Gastroesophageal sphincter (tissue), 4 donors: ENCODE results near the gene IQSEC3. TPM values are rescaled to one million over a fixed set of nuclear protein-coding genes. Genes with fewer than 3 reads are reported as not detected.
"Not testable (repeated sequence)": the region's sequence is repeated elsewhere in the genome, so short reads cannot be mapped to it uniquely, and the experiment has no call there.

Experiments
- ATAC-seq: fragments of 150-250 bp; one replicate; pipeline ENCODE4 v1.9.1; 2016; ENCODE audit warnings: mild to moderate bottlenecking, moderate library complexity
- H3K27ac ChIP-seq, 4 donors: fragments of 200-600 bp; sonication (generic) in 3 of 4; 1 replicate in 3 of 4; 2 replicates in 1 of 4; pipeline ENCODE4 v1.5.1; 2016 to 2019
- H3K27me3 ChIP-seq: fragments of 200-600 bp; sonication (generic); one replicate; pipeline ENCODE4 v1.5.1; 2019
- H3K36me3 ChIP-seq, 2 donors: fragments of 200-600 bp; sonication (generic); one replicate each; pipeline ENCODE4 v1.5.1; 2019; ENCODE audit warnings: control low read depth in 1 of 2
- H3K4me1 ChIP-seq, 3 donors: fragments of 200-600 bp; sonication (generic); 1 replicate in 2 of 3; 2 replicates in 1 of 3; pipeline ENCODE4 v1.5.1; 2016 to 2019; ENCODE audit warnings: control low read depth in 2 of 3
- H3K4me3 ChIP-seq, 2 donors: fragments of 200-600 bp; sonication (generic); one replicate each; pipeline ENCODE4 v1.5.1; 2019; ENCODE audit warnings: mild to moderate bottlenecking in 1 of 2, moderate library complexity in 1 of 2
- H3K9me3 ChIP-seq, 3 donors: fragments of 200-600 bp; sonication (generic); one replicate each; pipeline ENCODE4 v1.5.1; 2017 to 2019; ENCODE audit warnings: control low read depth in 2 of 3
- CTCF ChIP-seq, 4 experiments: fragments of 200-600 bp in 2 of 4; fragments of 450-650 bp in 2 of 4; sonication (generic) in 1 of 4; IDR thresholded peaks; one replicate each; pipeline ENCODE4 v1.5.1; 2017 to 2019; ENCODE audit warnings: antibody characterized with exemption in 4 of 4, mild to moderate bottlenecking in 2 of 4, moderate library complexity in 2 of 4
- EP300 ChIP-seq: sonication (generic); formaldehyde crosslinking; IDR thresholded peaks from one replicate; pipeline ENCODE4 v1.6.1; 2017; ENCODE audit warnings: antibody characterized with exemption, mild to moderate bottlenecking
- POLR2A ChIP-seq, 2 donors: fragments of 450-650 bp; IDR thresholded peaks; one replicate each; pipeline ENCODE4 v1.6.1; 2017; ENCODE audit warnings: antibody characterized with exemption in 2 of 2, mild to moderate bottlenecking in 2 of 2, moderate library complexity in 1 of 2
- POLR2AphosphoS5 ChIP-seq: sonication (generic); formaldehyde crosslinking; IDR thresholded peaks from one replicate; pipeline ENCODE4 v1.6.1; 2017; ENCODE audit warnings: antibody characterized with exemption
- WGBS, 2 donors: methylation state at CpG; one replicate each; pipeline ENCODE4 v1.1.5; 2018; ENCODE audit warnings: low coverage in 1 of 2; 5-methylcytosine and 5-hydroxymethylcytosine counted together
- total RNA-seq, 4 donors: library from RNA; depleted of rRNA; stranded (reverse); fragments of >200 nt; gene quantifications; one replicate each; pipeline ENCODE4 v1.1.0, GENCODE V29; 2016

IQSEC3 gene
- total RNA-seq, 4 donors from 2014 or later = 0.07 to 2.4 (median 0.57) TPM

DNA sequence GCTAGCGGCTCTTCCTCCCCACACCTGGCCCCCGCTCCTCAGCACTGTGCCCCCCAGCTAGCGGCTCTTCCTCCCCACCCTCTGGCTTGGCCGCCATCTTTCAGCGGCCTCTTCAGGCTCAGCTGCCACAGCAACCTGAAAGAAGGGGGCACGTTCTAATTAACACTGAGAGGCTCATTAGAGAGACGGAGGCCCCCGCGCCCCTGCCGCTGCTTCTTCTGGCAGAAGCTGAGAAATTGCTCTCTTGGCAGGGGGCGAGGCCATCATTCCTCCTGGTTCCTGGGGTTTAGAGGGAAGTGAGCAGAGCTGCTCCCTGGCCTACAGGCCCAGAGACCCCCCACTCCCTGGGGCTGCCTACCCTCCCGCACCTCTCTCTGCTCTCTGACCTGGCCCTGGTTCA, 64.4 kb downstream of the IQSEC3 start:
- 82% methylated on average over 5 of the region's 12 CpGs; no CpG with 5 or more reads in 1 of the 2 donors for WGBS, 2 donors
- no peaks in the 10 kb centered on the region for H3K36me3 ChIP-seq

GRCh38 chr12:131732-132495, 65.3 kb downstream of the IQSEC3 start:
- H3K27me3 ChIP-seq = peaks cover 59% of the 10 kb centered on the region
- 51 to 67% methylated on average over 4 to 12 of the region's 12 CpGs for WGBS, 2 donors
- no peaks in the 10 kb centered on the region for H3K9me3 ChIP-seq
- ATAC-seq = no peak
- TF ChIP-seq POLR2AphosphoS5 (no peak), POLR2A (IDR thresholded peaks at IDR 0.05) (no peak), CTCF (IDR thresholded peaks at IDR 0.05) (no peak), EP300 (no peak)
- no peaks in the 10 kb centered on the region for H3K4me1 ChIP-seq
- H3K36me3 ChIP-seq = no peaks in the 10 kb centered on the region
- H3K27ac ChIP-seq = no peak overlapping the region
- H3K4me3 ChIP-seq = no peak overlapping the region

More for the DNA sequence above, 64.4 kb downstream of the IQSEC3 start:
- Histone ChIP-seq H3K4me3 (no peak overlapping the region), H3K4me1 (no peaks in the 10 kb centered on the region), H3K27me3 (peaks cover 59% of the 10 kb centered on the region), H3K27ac (no peak overlapping the region), H3K9me3 (no peaks in the 10 kb centered on the region)
- TF ChIP-seq CTCF (IDR thresholded peaks at IDR 0.05) (no peak), EP300 (no peak), POLR2AphosphoS5 (no peak), POLR2A (IDR thresholded peaks at IDR 0.05) (no peak)
- no peak for ATAC-seq

DNA sequence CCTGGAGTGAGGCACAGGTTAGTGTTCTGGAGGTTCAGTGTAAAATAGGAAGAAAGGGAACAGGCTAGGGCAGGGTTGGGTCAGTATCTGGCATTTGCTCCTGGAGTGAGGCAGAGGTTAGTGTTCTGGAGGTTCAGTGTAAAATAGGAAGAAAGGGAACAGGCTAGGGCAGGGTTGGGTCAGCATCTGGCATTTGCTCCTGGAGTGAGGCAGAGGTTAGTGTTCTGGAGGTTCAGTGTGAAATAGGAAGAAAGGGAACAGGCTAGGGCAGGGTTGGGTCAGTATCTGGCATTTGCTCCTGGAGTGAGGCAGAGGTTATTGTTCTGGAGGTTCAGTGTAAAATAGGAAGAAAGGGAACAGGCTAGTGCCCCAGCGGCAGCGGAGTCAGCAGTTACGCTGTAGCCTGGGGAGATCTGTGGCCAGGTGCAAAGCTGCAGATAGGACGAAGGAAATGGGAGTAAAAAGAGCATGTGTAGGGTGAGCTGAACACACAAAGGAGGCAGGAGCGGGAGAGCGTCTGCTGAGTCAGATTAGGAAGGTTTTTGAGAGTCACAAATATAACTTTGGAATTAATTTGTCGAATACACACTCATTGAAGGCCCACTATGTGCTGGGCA, 67.2 kb downstream of the IQSEC3 start:
- H3K27me3 ChIP-seq = peaks cover 70% of the 10 kb centered on the region
- ATAC-seq, H3K4me1 ChIP-seq, H3K4me3 ChIP-seq, H3K27ac ChIP-seq, H3K36me3 ChIP-seq, H3K9me3 ChIP-seq: not testable (repeated sequence)
- 81% methylated on average over 7 of the region's 7 CpGs for WGBS, 2 donors

- Histone ChIP-seq H3K4me1 (peaks cover 0 to 15% (median 5%) of the 10 kb centered on the region in 3 donors), H3K27me3 (peaks cover 68% of the 10 kb centered on the region), H3K4me3 (no peak overlapping the region), H3K27ac (no peak overlapping the region), H3K36me3 (no peaks in the 10 kb centered on the region), H3K9me3 (no peaks in the 10 kb centered on the region)
- WGBS, 2 donors = 85% methylated on average over 2 of the region's 2 CpGs; no CpG with 5 or more reads in 1 of the 2 donors
- ATAC-seq = no peak
- TF ChIP-seq POLR2A (IDR thresholded peaks at IDR 0.05) = no peak
- no peak for TF ChIP-seq POLR2AphosphoS5
- TF ChIP-seq CTCF (IDR thresholded peaks at IDR 0.05) = no peak
- no peak for TF ChIP-seq EP300
These were observed 68.6 kb downstream of the IQSEC3 start for GRCh38 chr12:135138-135537.

DNA sequence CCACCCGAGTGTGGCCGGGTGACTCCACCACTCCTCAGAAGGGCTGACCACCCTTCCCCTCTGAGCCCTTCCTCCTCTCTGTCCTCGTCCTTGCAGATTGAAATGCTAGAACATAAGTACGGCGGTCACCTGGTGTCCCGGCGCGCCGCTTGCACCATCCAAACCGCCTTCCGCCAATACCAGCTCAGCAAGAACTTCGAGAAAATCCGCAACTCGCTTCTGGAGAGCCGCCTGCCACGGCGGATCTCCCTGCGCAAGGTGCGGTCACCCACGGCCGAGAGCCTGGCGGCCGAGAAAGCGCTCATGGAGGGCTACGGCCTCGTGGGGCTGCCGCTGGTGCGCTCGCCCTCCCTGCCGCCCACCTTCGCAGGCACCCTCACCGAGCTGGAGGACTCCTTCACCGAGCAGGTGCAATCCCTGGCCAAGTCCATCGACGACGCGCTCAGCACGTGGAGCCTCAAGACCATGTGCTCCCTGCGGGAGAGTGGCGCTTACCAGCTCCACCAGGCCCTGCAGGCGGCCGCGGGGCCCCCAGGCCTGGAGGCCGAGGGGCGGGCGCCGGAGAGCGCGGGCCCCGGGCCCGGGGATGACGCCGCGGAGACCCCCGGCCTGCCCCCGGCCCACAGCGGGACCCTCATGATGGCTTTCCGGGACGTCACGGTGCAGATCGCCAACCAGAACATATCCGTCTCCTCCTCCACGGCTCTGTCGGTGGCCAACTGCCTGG, 71.8 kb downstream of the IQSEC3 start:
- H3K36me3 ChIP-seq = no peaks in the 10 kb centered on the region
- no CpG with 5 or more reads among the region's 64 CpGs for WGBS, 2 donors
- no peak for ATAC-seq
- TF ChIP-seq POLR2AphosphoS5 (no peak), CTCF (IDR thresholded peaks at IDR 0.05) (no peak), EP300 (no peak), POLR2A (IDR thresholded peaks at IDR 0.05) (no peak)
- H3K27ac ChIP-seq = no peak overlapping the region
- H3K27me3 ChIP-seq = peaks cover 71% of the 10 kb centered on the region
- peaks cover 0 to 20% (median 5%) of the 10 kb centered on the region in 3 donors for H3K4me1 ChIP-seq
- peak overlapping the region in 1 of 2 donors; percentile 41 for H3K4me3 ChIP-seq
- H3K9me3 ChIP-seq = no peaks in the 10 kb centered on the region
